Heart left ventricle (tissue), 16 donors: ENCODE results near the gene SCN2B. TPM values are rescaled to one million over a fixed set of nuclear protein-coding genes. Genes with fewer than 3 reads are reported as not detected.
A peak's percentile ranks its signal among the peaks of the same experiment; 100 is the strongest.
"Not testable (repeated sequence)": the region's sequence is repeated elsewhere in the genome, so short reads cannot be mapped to it uniquely, and the experiment has no call there.

Experiments
- ATAC-seq, 4 donors: fragments of 200-7000 bp; cut with Tn5 transposase; one replicate each; pipeline ENCODE4 v1.9.1; 2020 to 2022; ENCODE audit warnings: moderate library complexity in 4 of 4, mild to moderate bottlenecking in 3 of 4, moderate number of reproducible peaks in 1 of 4
- DNase-seq, 5 donors: peaks; one replicate each; pipeline ENCODE4 v3.0.0-alpha.2; 2020
- H3K27ac ChIP-seq, 12 donors: fragments of 200-600 bp; sonication (generic) in 4 of 12; one replicate each; pipeline versions ENCODE4 v1.5.0 to v1.8.0; 2016 to 2022; ENCODE audit warnings: mild to moderate bottlenecking in 2 of 12
- H3K27me3 ChIP-seq, 9 donors: fragments of 200-600 bp; sonication (generic) in 2 of 9; one replicate each; pipeline versions ENCODE4 v1.5.1 to v1.8.0; 2016 to 2022; ENCODE audit warnings: mild to moderate bottlenecking in 3 of 9
- H3K36me3 ChIP-seq, 9 donors: fragments of 200-600 bp; sonication (generic) in 2 of 9; one replicate each; pipeline versions ENCODE4 v1.5.0 to v1.8.0; 2018 to 2022; ENCODE audit warnings: mild to moderate bottlenecking in 2 of 9
- H3K4me1 ChIP-seq, 12 donors: fragments of 200-600 bp; sonication (generic) in 4 of 12; one replicate each; pipeline versions ENCODE4 v1.5.0 to v1.8.0; 2016 to 2022; ENCODE audit warnings: mild to moderate bottlenecking in 3 of 12
- H3K4me3 ChIP-seq, 12 donors: fragments of 200-600 bp; sonication (generic) in 4 of 12; one replicate each; pipeline versions ENCODE4 v1.5.0 to v1.8.0; 2017 to 2022; ENCODE audit warnings: mild to moderate bottlenecking in 9 of 12, moderate library complexity in 4 of 12
- H3K9me3 ChIP-seq, 12 donors: fragments of 200-600 bp; sonication (generic) in 4 of 12; one replicate each; pipeline versions ENCODE4 v1.5.0 to v1.8.0; 2016 to 2022; ENCODE audit warnings: mild to moderate bottlenecking in 1 of 12
- CTCF ChIP-seq, 12 donors: fragments of 200-600 bp; sonication (generic) in 4 of 12; IDR thresholded peaks; one replicate each; pipeline versions ENCODE4 v1.5.0 to v1.8.0; 2018 to 2022; ENCODE audit warnings: antibody characterized with exemption in 12 of 12, mild to moderate bottlenecking in 5 of 12
- POLR2A ChIP-seq, 2 donors: fragments of 450-650 bp; IDR thresholded peaks; one replicate each; pipeline ENCODE4 v1.6.1; 2017; ENCODE audit warnings: antibody characterized with exemption in 2 of 2, mild to moderate bottlenecking in 2 of 2, moderate library complexity in 2 of 2
- WGBS, 4 donors: extraction: QIAGEN DNeasy Blood & Tissue Kit in 2 of 4; methylation state at CpG; one replicate each; pipeline versions ENCODE4 v1.1.5 to v1.1.7; 2013 to 2018; 5-methylcytosine and 5-hydroxymethylcytosine counted together
- intact Hi-C, 10 donors: fragments of 100-400 bp; cut with DNase I; formaldehyde crosslinking; loops; one replicate each; pipeline versions ENCODE4 v1.11.1 to v1.14.2; 2022
- polyA plus RNA-seq, 2 donors: library from polyadenylated mRNA; stranded (reverse); fragments of 200-250 nt; gene quantifications; one replicate each; pipeline ENCODE4 v1.2.3, GENCODE V29; 2013
- total RNA-seq, 9 donors: library from RNA; depleted of rRNA in 2 of 9; stranded (reverse); fragments of >200 nt in 2 of 9; fragmentation: NEBNext Ultra II Directional in 3 of 9; extraction: Animal tissue kit (Norgen Biotek cat#: 25700) in 3 of 9; gene quantifications; one replicate each; pipeline versions ENCODE4 v1.1.0 to v1.2.4, GENCODE V29; 2016 to 2023
- donor health status: ischemic (EF 13 %, LVEDD 7.1; RV severe dilation, severe dysfunction).
- donor health status: healthy with polysubstance abuse.
- donor health status: DM: no; HTN: yes; CAD: no.
- donor health status: DM: no; HTN: no; CAD: no.
- donor health status: ischemic (EF 25% LVEDD 6.9; RV normal size, moderate dysfunction).
- donor health status: ischemic (EF 25% LVEDD 5.7; RV mildly dilated, moderate dysfunction).
- donor health status: healthy.
- donor health status: DM: yes; HTN: yes; CAD: no.
- donor health status: ischemic (EF 35%, LVEDD 5.7; RV mildly dilated, moderate dysfunction).
- donor health status: nonischemic (EF 11% LVEDD 7.7; RV severe dilation, severe dysfunction).
- donor health status: DM: yes; HTN: yes; CAD: no.
- donor health status: PGD.
- donor health status: ischemic (EF 29% LVEDD 5.4; RV normal size, mild dysfunction).
- donor health status: nonischemic (EF 23%, LVEDD 6.1; RV moderate dilation, normal function).

Gene SCN2B
- total and polyA plus RNA-seq, 11 donors, result 3.6 to 32.5 (median 11.8) TPM

GRCh38 chr11:118194835-118195627, 18.6 kb upstream of the SCN2B start:
- ATAC-seq (peak; percentile 97 to 99 (median 98)), DNase-seq (peak; percentile 71 to 90 (median 85))
- TF ChIP-seq POLR2A (IDR thresholded peaks at IDR 0.05), result no peak
- no peak for TF ChIP-seq CTCF (IDR thresholded peaks at IDR 0.05)
- Histone ChIP-seq H3K9me3 (no peaks in the 10 kb centered on the region), H3K4me1 (peaks cover 0 to 36% (median 25%) of the 10 kb centered on the region in 12 donors), H3K36me3 (peaks cover 0 to 31% (median 0%) of the 10 kb centered on the region in 9 donors), H3K27ac (peak overlapping the region; percentile 66 to 97 (median 84)), H3K4me3 (no peak overlapping the region), H3K27me3 (no peaks in the 10 kb centered on the region)
- 23 to 30% (median 30%) methylated on average over 10 of the region's 10 CpGs for WGBS, 4 donors
- intact Hi-C loops, result loop anchor here in 9 of 10 donors (1.0 to 10.0 kb wide), 10 partner anchors 14 to 300 kb away; partner anchors contain the start of genes MPZL3 (in 1 of the 9) and UBE4A (in 1 of the 9)

GRCh38 chr11:118193910-118194566, 17.6 kb upstream of the SCN2B start:
- intact Hi-C loops, result loop anchor here in 4 of 10 donors (2.0 to 10.0 kb wide), 4 partner anchors 13 to 301 kb away; partner anchors contain the start of gene MPZL3 (in 1 of the 4)
- H3K36me3 ChIP-seq, result peaks cover 0 to 31% (median 0%) of the 10 kb centered on the region in 9 donors
- 52 to 71% (median 63%) methylated on average over 6 of the region's 6 CpGs for WGBS, 4 donors
- TF ChIP-seq CTCF (IDR thresholded peaks at IDR 0.05), result no peak
- no peak for TF ChIP-seq POLR2A (IDR thresholded peaks at IDR 0.05)
- H3K4me1 ChIP-seq, result peaks cover 0 to 32% (median 24%) of the 10 kb centered on the region in 12 donors
- no peaks in the 10 kb centered on the region for H3K27me3 ChIP-seq
- DNase-seq (no peak), ATAC-seq (no peak)
- H3K4me3 ChIP-seq, result no peak overlapping the region
- no peaks in the 10 kb centered on the region for H3K9me3 ChIP-seq
- H3K27ac ChIP-seq, result peak overlapping the region in 11 of 12 donors; percentile 66 to 97 (median 86)

GRCh38 chr11:118192817-118193216, 16.4 kb upstream of the SCN2B start:
- Histone ChIP-seq H3K36me3 (peaks cover 0 to 28% (median 0%) of the 10 kb centered on the region in 9 donors), H3K4me1 (peaks cover 0 to 26% (median 17%) of the 10 kb centered on the region in 12 donors)
- not testable (repeated sequence) for ATAC-seq, H3K27ac ChIP-seq, DNase-seq, H3K27me3 ChIP-seq, H3K4me3 ChIP-seq, H3K9me3 ChIP-seq
- WGBS, 4 donors, result 88 to 93% (median 91%) methylated on average over 5 of the region's 5 CpGs
- intact Hi-C loops, result loop anchor here in 2 of 10 donors (10.0 kb wide), 3 partner anchors 62 to 302 kb away; partner anchors contain the start of gene MPZL3 (in 1 of the 2)

- 78 to 95% (median 93%) methylated on average over 2 of the region's 2 CpGs for WGBS, 4 donors
- Histone ChIP-seq H3K36me3 (peaks cover 0 to 13% (median 0%) of the 10 kb centered on the region in 9 donors), H3K4me1 (peaks cover 0 to 36% (median 17%) of the 10 kb centered on the region in 12 donors)
- intact Hi-C loops, result loop anchor here in 2 of 10 donors (10.0 kb wide), 3 partner anchors 64 to 304 kb away; partner anchors contain the start of gene MPZL3 (in 1 of the 2)
- not testable (repeated sequence) for H3K27me3 ChIP-seq, DNase-seq, H3K9me3 ChIP-seq, H3K27ac ChIP-seq, ATAC-seq, H3K4me3 ChIP-seq
Measured at GRCh38 chr11:118190942-118191506, 14.6 kb upstream of the SCN2B start.
